Smooth muscle cell (in vitro differentiated cells): ENCODE measurements around the gene SLC22A14. TPM values are rescaled to one million over a fixed set of nuclear protein-coding genes. Genes with fewer than 3 reads are reported as not detected.

Experiments
- DNase-seq: peaks from one replicate; lab custom pipeline; 2025; ENCODE audit not compliant: unreplicated experiment; lab: John Stamatoyannopoulos, UW
- H2AFZ ChIP-seq: fragments of 200-600 bp; sonication (generic); 2 replicates; pipeline ENCODE4 v1.6.0; 2016; ENCODE audit warnings: antibody characterized with exemption, low read depth, mild to moderate bottlenecking
- H3F3A ChIP-seq: fragments of 200-600 bp; sonication (generic); 2 replicates; pipeline ENCODE4 v1.6.0; 2017; ENCODE audit warnings: antibody characterized with exemption, low read depth
- H3K27ac ChIP-seq: fragments of 200-600 bp; sonication (generic); 2 replicates; pipeline ENCODE4 v1.5.1; 2016; ENCODE audit warnings: low read depth, mild to moderate bottlenecking
- H3K27me3 ChIP-seq: fragments of 200-600 bp; sonication (generic); 2 replicates; pipeline ENCODE4 v1.6.1; 2016; ENCODE audit warnings: low read depth, mild to moderate bottlenecking
- H3K36me3 ChIP-seq: fragments of 200-600 bp; sonication (generic); 2 replicates; pipeline ENCODE4 v1.5.1; 2016; ENCODE audit warnings: low read depth
- H3K4me1 ChIP-seq: fragments of 200-600 bp; sonication (generic); 2 replicates; pipeline ENCODE4 v1.5.1; 2016; ENCODE audit warnings: low read depth
- H3K4me2 ChIP-seq: fragments of 200-600 bp; sonication (generic); 2 replicates; pipeline ENCODE4 v1.6.0; 2016; ENCODE audit warnings: mild to moderate bottlenecking
- H3K4me3 ChIP-seq: fragments of 200-600 bp; sonication (generic); 2 replicates; pipeline ENCODE4 v1.5.1; 2016; ENCODE audit warnings: mild to moderate bottlenecking
- H3K79me2 ChIP-seq: fragments of 200-600 bp; sonication (generic); 2 replicates; pipeline ENCODE4 v1.6.0; 2016; ENCODE audit warnings: low read depth, mild to moderate bottlenecking
- H3K9ac ChIP-seq: fragments of 200-600 bp; sonication (generic); 2 replicates; pipeline ENCODE4 v1.6.0; 2016; ENCODE audit warnings: low read depth
- H3K9me3 ChIP-seq: fragments of 200-600 bp; sonication (generic); replicated peaks from 2 replicates; pipeline ENCODE4 v1.5.1; 2016; ENCODE audit warnings: low read depth
- H4K20me1 ChIP-seq: fragments of 200-600 bp; sonication (generic); 2 replicates; pipeline ENCODE4 v1.6.0; 2016; ENCODE audit warnings: low read depth
- CTCF ChIP-seq: fragments of 200-600 bp; sonication (generic); IDR thresholded peaks from 2 replicates; pipeline ENCODE4 v1.5.1; 2017; ENCODE audit warnings: borderline replicate concordance, mild to moderate bottlenecking, antibody characterized with exemption; ENCODE audit not compliant: insufficient read depth, poor library complexity, severe bottlenecking
- WGBS: methylation state at CpG from one replicate; pipeline ENCODE4 v1.1.7; 2016; ENCODE audit warnings: low lambda C conversion rate; 5-methylcytosine and 5-hydroxymethylcytosine counted together
- polyA plus RNA-seq: library from polyadenylated mRNA; unstranded; fragments of >200 nt; fragmentation: Nextera tagmentation; extraction: Ambion mirVana; gene quantifications from 2 replicates; pipeline ENCODE4 v1.2.1, GENCODE V29; 2016
- total RNA-seq: library from RNA; depleted of rRNA; stranded (reverse); fragments of >200 nt; gene quantifications from 2 replicates; pipeline ENCODE4 v1.2.3, GENCODE V29; 2014

The SLC22A14 gene
- total and polyA plus RNA-seq, 2 experiments from 2014 or later, result 0.09 to 0.66 TPM

- Histone ChIP-seq H3K4me1 (no peaks in the 10 kb centered on the region), H3K4me2 (no peak overlapping the region), H2AFZ (no peak overlapping the region), H3F3A (no peaks in the 10 kb centered on the region), H3K27me3 (no peaks in the 10 kb centered on the region), H3K4me3 (no peak overlapping the region), H4K20me1 (no peaks in the 10 kb centered on the region), H3K79me2 (no peaks in the 10 kb centered on the region), H3K36me3 (no peaks in the 10 kb centered on the region), H3K27ac (no peak overlapping the region), H3K9me3 (no peaks in the 10 kb centered on the region), H3K9ac (no peak overlapping the region)
- no peak for DNase-seq
- TF ChIP-seq CTCF, result no peak
- 58% methylated on average over 1 of the region's 1 CpG for WGBS
Observed at GRCh38 chr3:38264779-38265178, 17.3 kb upstream of the SLC22A14 start.

GRCh38 chr3:38265604-38266307 is 16.3 kb upstream of the SLC22A14 start, which contains the start of gene SLC22A13:
Gene SLC22A13 (plus strand): TSS chr3:38265812. CDS start chr3:38265861, 49 bp downstream.
- no peak for DNase-seq
- no peak for TF ChIP-seq CTCF
- Histone ChIP-seq H3K4me1 (no peaks in the 10 kb centered on the region), H3K4me2 (no peak within 1 kb of the TSS), H3K27ac (no peak within 1 kb of the TSS), H3K27me3 (no peaks in the 10 kb centered on the region), H3K36me3 (no peaks in the 10 kb centered on the region), H3K79me2 (no peaks in the 10 kb centered on the region), H4K20me1 (no peaks in the 10 kb centered on the region), H3K4me3 (no peak within 1 kb of the TSS), H3K9ac (no peak within 1 kb of the TSS), H3K9me3 (no peaks in the 10 kb centered on the region), H3F3A (no peaks in the 10 kb centered on the region), H2AFZ (no peak within 1 kb of the TSS)
- 96% methylated on average over 9 of the region's 9 CpGs for WGBS

DNA sequence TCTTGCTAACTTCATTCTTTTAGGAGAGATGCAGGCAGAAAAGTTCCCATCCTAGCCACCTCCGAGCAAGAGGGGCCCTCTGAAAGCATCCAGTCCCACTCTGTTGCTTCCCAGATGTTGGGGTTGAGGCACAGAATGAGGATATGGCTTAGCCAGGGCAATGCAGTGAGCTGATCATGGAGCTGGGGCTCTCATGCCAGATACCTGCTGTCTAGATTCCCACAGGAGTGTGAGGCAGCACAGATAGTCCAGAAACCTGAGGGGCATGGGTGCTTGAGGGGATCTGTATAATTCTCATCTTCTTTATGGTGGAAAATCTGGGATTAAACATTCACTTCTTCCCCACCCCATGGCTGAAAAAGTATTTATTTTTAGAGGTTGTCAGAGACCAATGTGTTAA is 15.3 kb upstream of the SLC22A14 start:
- Histone ChIP-seq H3K4me2 (no peak overlapping the region), H3F3A (no peaks in the 10 kb centered on the region), H3K27ac (no peak overlapping the region), H4K20me1 (no peaks in the 10 kb centered on the region), H2AFZ (no peak overlapping the region), H3K4me1 (no peaks in the 10 kb centered on the region), H3K79me2 (no peaks in the 10 kb centered on the region), H3K4me3 (no peak overlapping the region), H3K27me3 (no peaks in the 10 kb centered on the region), H3K9ac (no peak overlapping the region), H3K9me3 (no peaks in the 10 kb centered on the region), H3K36me3 (no peaks in the 10 kb centered on the region)
- no peak for DNase-seq
- 92% methylated on average over 1 of the region's 1 CpG for WGBS
- TF ChIP-seq CTCF, result no peak

- no peak overlapping the region for H3K4me3 ChIP-seq
- no peaks in the 10 kb centered on the region for H4K20me1 ChIP-seq
- H3F3A ChIP-seq, result no peaks in the 10 kb centered on the region
- WGBS, result 82% methylated on average over 2 of the region's 2 CpGs
- no peak overlapping the region for H3K27ac ChIP-seq
- H3K27me3 ChIP-seq, result no peaks in the 10 kb centered on the region
- no peaks in the 10 kb centered on the region for H3K36me3 ChIP-seq
- TF ChIP-seq CTCF, result no peak
- H3K79me2 ChIP-seq, result no peaks in the 10 kb centered on the region
- no peaks in the 10 kb centered on the region for H3K4me1 ChIP-seq
- H3K4me2 ChIP-seq, result no peak overlapping the region
- H3K9me3 ChIP-seq, result no peaks in the 10 kb centered on the region
- no peak overlapping the region for H2AFZ ChIP-seq
- H3K9ac ChIP-seq, result no peak overlapping the region
- DNase-seq, result no peak
Observed at GRCh38 chr3:38267662-38268061, 14.4 kb upstream of the SLC22A14 start.
